22Rv1 (cell line): ENCODE results near the gene NCKAP5.

Experiments used
- H3K27ac ChIP-seq: fragments of 450-650 bp; 2 replicates; pipeline ENCODE4 v1.5.1; 2017
- CTCF ChIP-seq: fragments of 450-650 bp; IDR thresholded peaks from 2 replicates; pipeline ENCODE4 v1.5.1; 2017; ENCODE audit warnings: mild to moderate bottlenecking
- ZFX ChIP-seq: fragments of 450-650 bp; IDR thresholded peaks from 2 replicates; pipeline ENCODE4 v1.6.1; 2017; ENCODE audit warnings: antibody characterized with exemption, borderline replicate concordance

The NCKAP5 gene

GRCh38 chr2:133591164-133591563 is 22.9 kb upstream of the NCKAP5 start:
- no peak overlapping the region for H3K27ac ChIP-seq
- no peak for TF ChIP-seq ZFX
- no peak for TF ChIP-seq CTCF

DNA sequence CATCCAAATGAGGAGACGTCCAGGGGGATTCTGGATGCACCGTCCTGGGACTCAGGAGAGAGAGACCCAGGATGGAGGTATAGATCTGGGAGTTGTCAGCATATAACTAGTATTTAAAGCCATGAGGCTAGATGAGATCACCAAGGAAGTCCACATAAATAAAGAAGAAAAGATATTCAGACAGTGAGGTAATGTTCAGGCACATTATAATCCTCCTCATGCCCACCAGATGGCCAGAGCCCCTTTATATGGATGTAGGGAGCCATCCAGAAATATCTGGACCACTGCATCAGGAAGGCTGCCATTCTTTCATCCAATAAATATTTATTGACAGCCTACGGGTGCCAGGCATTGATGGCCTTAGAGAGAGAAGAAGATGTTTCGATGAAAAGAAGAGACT is 21.2 kb upstream of the NCKAP5 start:
- no peak overlapping the region for H3K27ac ChIP-seq
- TF ChIP-seq CTCF (no peak), ZFX (no peak)

DNA sequence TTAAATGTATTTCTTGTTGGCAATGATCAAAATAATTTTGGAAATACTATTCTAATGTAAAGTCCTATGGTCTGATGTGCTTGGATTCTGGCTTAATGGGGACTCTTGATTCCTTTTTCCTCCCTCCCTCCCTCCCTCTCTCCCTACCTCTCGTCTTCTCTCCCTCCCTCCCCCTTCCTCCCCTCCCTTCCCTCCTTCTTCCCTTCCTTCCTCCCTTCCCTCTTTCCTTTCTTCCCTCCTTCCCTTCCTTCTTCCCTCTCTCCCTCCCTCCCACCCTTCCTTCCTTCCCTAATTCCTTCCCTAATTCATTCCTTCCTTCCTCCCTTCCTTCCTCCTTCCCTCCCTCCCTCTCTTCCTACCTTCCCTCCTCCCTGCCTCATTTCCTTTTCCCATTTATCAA is 19.9 kb upstream of the NCKAP5 start:
- TF ChIP-seq CTCF: no peak
- no peak for TF ChIP-seq ZFX
- H3K27ac ChIP-seq: no peak overlapping the region

DNA sequence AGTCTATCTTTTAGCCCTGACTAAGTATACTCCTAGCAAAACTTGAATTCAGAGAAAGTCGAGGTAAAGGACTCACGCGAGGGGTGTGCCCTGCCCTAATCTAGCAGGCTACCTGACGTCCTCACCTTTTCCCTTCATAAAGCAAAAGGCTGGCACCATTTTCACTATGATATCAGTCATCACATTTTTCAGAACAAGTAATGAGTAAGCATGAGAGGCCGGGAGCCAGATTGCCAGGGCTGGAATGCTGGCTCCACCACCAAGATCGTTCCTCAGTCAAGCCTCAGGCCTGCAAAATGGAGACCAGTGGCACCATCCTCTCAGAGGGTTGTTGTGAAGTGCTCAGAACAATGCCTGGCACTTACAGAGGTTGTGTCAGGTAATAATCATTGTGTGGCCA is 18.7 kb upstream of the NCKAP5 start:
- TF ChIP-seq CTCF (no peak), ZFX (no peak)
- no peak overlapping the region for H3K27ac ChIP-seq

DNA sequence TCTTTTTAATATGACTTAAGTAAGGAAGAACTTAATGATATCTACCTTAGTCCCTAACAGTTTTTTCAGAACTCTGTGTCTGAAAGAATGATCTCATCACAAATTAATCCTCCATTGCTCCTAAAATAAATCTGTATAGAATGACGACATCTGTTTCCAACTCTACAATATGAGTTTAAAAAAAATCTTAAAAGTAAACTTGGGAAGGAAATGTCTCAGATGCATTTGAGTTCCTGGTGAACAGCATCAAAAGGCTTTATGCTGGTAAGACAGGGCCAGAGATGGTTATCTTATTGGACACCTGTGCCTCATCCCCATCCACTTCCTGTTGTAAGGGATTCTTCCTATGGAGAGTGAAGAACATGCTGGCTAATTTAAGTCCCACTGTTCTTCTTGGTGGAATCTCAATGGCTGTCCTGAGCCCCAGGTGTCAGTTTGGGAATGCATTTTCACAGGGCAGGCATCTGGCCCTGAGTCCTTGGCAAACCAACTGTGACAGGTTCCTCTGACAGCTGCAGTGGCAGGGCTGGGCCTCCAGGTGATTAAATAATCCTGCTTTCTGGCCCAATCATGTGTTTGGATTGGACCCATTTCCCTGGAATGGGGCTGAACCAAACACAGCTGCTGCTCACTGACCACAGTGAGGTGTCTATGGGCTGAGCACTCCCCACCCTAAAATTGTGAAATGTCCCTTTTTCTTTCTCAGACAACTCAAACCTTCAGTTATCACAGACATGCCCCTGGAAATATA is 12.9 kb upstream of the NCKAP5 start:
- no peak for TF ChIP-seq ZFX
- TF ChIP-seq CTCF: no peak
- H3K27ac ChIP-seq: no peak overlapping the region

DNA sequence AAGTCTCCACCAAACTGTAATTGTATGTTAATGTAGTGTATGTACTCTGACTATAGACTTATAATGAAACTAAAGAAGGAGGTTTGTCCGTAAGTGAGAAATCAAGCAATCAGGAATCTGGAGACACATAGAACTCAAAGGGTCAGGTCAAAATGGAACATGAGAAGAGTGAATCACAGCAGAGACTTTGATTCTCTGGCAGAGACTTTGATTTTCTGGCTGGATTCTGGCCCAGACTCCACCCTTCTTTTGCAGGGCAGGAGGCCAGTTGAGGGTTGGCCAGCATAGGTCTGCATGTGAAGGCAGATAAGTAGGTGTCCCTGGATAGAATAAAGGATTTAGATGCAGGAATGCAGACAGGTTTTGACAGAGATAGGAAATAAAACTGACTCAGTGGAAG is 11.0 kb upstream of the NCKAP5 start:
- no peak overlapping the region for H3K27ac ChIP-seq
- TF ChIP-seq ZFX (no peak), CTCF (no peak)

GRCh38 chr2:133576714-133577113 is 8.5 kb upstream of the NCKAP5 start:
- TF ChIP-seq ZFX (no peak), CTCF (no peak)
- H3K27ac ChIP-seq: no peak overlapping the region
